Mesodermal cell (in vitro differentiated cells): Measurements from ENCODE around the gene FLT4.

Experiments
- H3K27ac ChIP-seq: 2 replicates; pipeline ENCODE4 v1.7.0; 2013; ENCODE audit warnings: mild to moderate bottlenecking, low read depth, low read length, moderate library complexity; ENCODE audit not compliant: severe bottlenecking
- H3K36me3 ChIP-seq: 2 replicates; pipeline ENCODE4 v1.7.1; 2013; ENCODE audit warnings: mild to moderate bottlenecking, low read length, moderate library complexity; ENCODE audit not compliant: control insufficient read depth, insufficient read depth
- H3K4me1 ChIP-seq: one replicate; pipeline ENCODE4 v1.7.1; 2013; ENCODE audit warnings: mild to moderate bottlenecking, low read length; ENCODE audit not compliant: insufficient read depth, control insufficient read depth, poor library complexity, severe bottlenecking
- H3K4me3 ChIP-seq: 2 replicates; pipeline ENCODE4 v1.7.0; 2013; ENCODE audit warnings: low read length, control low read depth, mild to moderate bottlenecking; ENCODE audit not compliant: insufficient read depth, poor library complexity, severe bottlenecking; ENCODE audit errors: extremely low read depth
- H3K9me3 ChIP-seq: 2 replicates; pipeline ENCODE4 v1.7.1; 2013; ENCODE audit warnings: mild to moderate bottlenecking, low read length, moderate library complexity; ENCODE audit not compliant: control insufficient read depth
- WGBS, 2 experiments: methylation state at CpG; one replicate each; pipeline ENCODE4 v1.1.5; 2013; ENCODE audit warnings: missing lambda C conversion rate in 2 of 2; ENCODE audit not compliant: insufficient coverage in 2 of 2; 5-methylcytosine and 5-hydroxymethylcytosine counted together

Gene FLT4

GRCh38 chr5:180641566-180641900, 7.9 kb downstream of the FLT4 start:
- Histone ChIP-seq H3K4me3 (no peak overlapping the region), H3K4me1 (no peaks in the 10 kb centered on the region), H3K9me3 (no peaks in the 10 kb centered on the region), H3K36me3 (no peaks in the 10 kb centered on the region), H3K27ac (no peak overlapping the region)
- 88 to 97% methylated on average over 6 of the region's 6 CpGs for WGBS, 2 experiments

- 91 to 92% methylated on average over 12 to 17 of the region's 19 CpGs for WGBS, 2 experiments
- H3K9me3 ChIP-seq: no peaks in the 10 kb centered on the region
- peaks cover 4% of the 10 kb centered on the region for H3K4me1 ChIP-seq
- H3K4me3 ChIP-seq: no peak overlapping the region
- H3K36me3 ChIP-seq: no peaks in the 10 kb centered on the region
- no peak overlapping the region for H3K27ac ChIP-seq
Observed at GRCh38 chr5:180640861-180641565, 8.4 kb downstream of the FLT4 start.

GRCh38 chr5:180640611-180640860, 8.9 kb downstream of the FLT4 start:
- no peaks in the 10 kb centered on the region for H3K9me3 ChIP-seq
- 91 to 92% methylated on average over 6 of the region's 6 CpGs for WGBS, 2 experiments
- no peak overlapping the region for H3K27ac ChIP-seq

GRCh38 chr5:180639741-180640610, 9.4 kb downstream of the FLT4 start:
- WGBS, 2 experiments: 84 to 87% methylated on average over 27 of the region's 27 CpGs
- Histone ChIP-seq H3K36me3 (no peaks in the 10 kb centered on the region), H3K27ac (no peak overlapping the region), H3K4me1 (peaks cover 4% of the 10 kb centered on the region), H3K4me3 (no peak overlapping the region), H3K9me3 (no peaks in the 10 kb centered on the region)

More at GRCh38 chr5:180640611-180640860, 8.9 kb downstream of the FLT4 start:
- Histone ChIP-seq H3K4me1 (peaks cover 4% of the 10 kb centered on the region), H3K4me3 (no peak overlapping the region), H3K36me3 (no peaks in the 10 kb centered on the region)

GRCh38 chr5:180639287-180639686, 10.1 kb downstream of the FLT4 start:
- Histone ChIP-seq H3K36me3 (no peaks in the 10 kb centered on the region), H3K4me1 (peaks cover 4% of the 10 kb centered on the region), H3K9me3 (no peaks in the 10 kb centered on the region), H3K4me3 (no peak overlapping the region), H3K27ac (no peak overlapping the region)
- 50 to 65% methylated on average over 2 to 3 of the region's 3 CpGs for WGBS, 2 experiments

GRCh38 chr5:180637962-180638680, 11.3 kb downstream of the FLT4 start:
- Histone ChIP-seq H3K9me3 (no peaks in the 10 kb centered on the region), H3K36me3 (no peaks in the 10 kb centered on the region), H3K4me3 (no peak overlapping the region), H3K4me1 (peaks cover 4% of the 10 kb centered on the region), H3K27ac (no peak overlapping the region)
- 80 to 84% methylated on average over 19 to 20 of the region's 20 CpGs for WGBS, 2 experiments

- peaks cover 8% of the 10 kb centered on the region for H3K4me1 ChIP-seq
- no peaks in the 10 kb centered on the region for H3K9me3 ChIP-seq
- H3K27ac ChIP-seq: no peak overlapping the region
- H3K36me3 ChIP-seq: no peaks in the 10 kb centered on the region
- H3K4me3 ChIP-seq: no peak overlapping the region
- 73 to 77% methylated on average over 15 to 17 of the region's 18 CpGs for WGBS, 2 experiments
Observed at GRCh38 chr5:180636403-180637075, 12.9 kb downstream of the FLT4 start.

- H3K36me3 ChIP-seq: no peaks in the 10 kb centered on the region
- H3K4me3 ChIP-seq: no peak overlapping the region
- H3K9me3 ChIP-seq: no peaks in the 10 kb centered on the region
- peaks cover 8% of the 10 kb centered on the region for H3K4me1 ChIP-seq
- 92 to 96% methylated on average over 6 to 8 of the region's 8 CpGs for WGBS, 2 experiments
- no peak overlapping the region for H3K27ac ChIP-seq
Observed at GRCh38 chr5:180636016-180636402, 13.4 kb downstream of the FLT4 start.

- WGBS, 2 experiments: 77 to 95% methylated on average over 7 to 8 of the region's 14 CpGs
- Histone ChIP-seq H3K36me3 (no peaks in the 10 kb centered on the region), H3K4me1 (peaks cover 8% of the 10 kb centered on the region), H3K9me3 (no peaks in the 10 kb centered on the region), H3K27ac (no peak overlapping the region), H3K4me3 (no peak overlapping the region)
Observed at GRCh38 chr5:180633283-180634177, 15.9 kb downstream of the FLT4 start.

- Histone ChIP-seq H3K4me3 (no peak overlapping the region), H3K4me1 (peaks cover 8% of the 10 kb centered on the region), H3K36me3 (no peaks in the 10 kb centered on the region), H3K27ac (no peak overlapping the region), H3K9me3 (no peaks in the 10 kb centered on the region)
- 87 to 95% methylated on average over 5 to 10 of the region's 10 CpGs for WGBS, 2 experiments
Observed at GRCh38 chr5:180632768-180633167, 16.6 kb downstream of the FLT4 start.
